Endothelial cell of umbilical vein (primary cell): Measurements from ENCODE around the gene DAB2IP. TPM values are rescaled to one million over a fixed set of nuclear protein-coding genes. Genes with fewer than 3 reads are reported as not detected.
A peak's percentile ranks its signal among the peaks of the same experiment; 100 is the strongest.

Source experiments
- BruUV-seq: library from RNA; stranded (reverse); fragments of 400-500 nt; replicated peaks from 2 replicates; lab custom pipeline; 2021; lab: Mats Ljungman, UMichigan
- CTCF ChIA-PET: fragments of 300-600, 350-600 bp; sonication (Branson Sonifier 250); formaldehyde crosslinking; loops from one replicate; lab custom pipeline; 2021; ENCODE audit warnings: antibody characterized with exemption, inconsistent platforms; lab: Charles Lee
- POLR2A ChIA-PET: fragments of 300-600, 350-600 bp; sonication (Branson Sonifier 250); formaldehyde crosslinking; loops from one replicate; lab custom pipeline; 2021; ENCODE audit warnings: antibody characterized with exemption, inconsistent platforms; lab: Charles Lee
- DNase-seq: peaks from one replicate; pipeline ENCODE4 v3.0.0-alpha.2; 2011; ENCODE audit warnings: low read depth, low spot score
- FAIRE-seq: peaks from 2 replicates; lab custom pipeline; 2011; peaks lifted over from hg19 to GRCh38; lab: Jason Lieb, UNC
- H2AFZ ChIP-seq: 2 replicates; pipeline ENCODE4 v1.6.0; 2012; ENCODE audit warnings: low read depth, low read length, control low read depth, inconsistent platforms
- H3K27ac ChIP-seq: 2 replicates; pipeline ENCODE4 v1.5.1; 2011; ENCODE audit warnings: low read depth, mild to moderate bottlenecking, control low read depth, low read length, moderate library complexity; ENCODE audit not compliant: insufficient read depth
- H3K27me3 ChIP-seq, 2 experiments: 2 replicates each; pipeline versions ENCODE4 v1.6.0 to v1.6.1; 2011; ENCODE audit warnings: low read length in 2 of 2, mixed read lengths in 1 of 2; ENCODE audit not compliant: control insufficient read depth in 2 of 2, insufficient read depth in 2 of 2
- H3K36me3 ChIP-seq, 2 experiments: 2 replicates in 1 of 2; 3 replicates in 1 of 2; pipeline ENCODE4 v1.5.1; 2011; ENCODE audit warnings: low read length in 2 of 2, mild to moderate bottlenecking in 1 of 2, moderate library complexity in 1 of 2; ENCODE audit not compliant: control insufficient read depth in 2 of 2, insufficient read depth in 2 of 2; ENCODE audit errors: extremely low read depth in 1 of 2
- H3K4me1 ChIP-seq: 3 replicates; pipeline ENCODE4 v1.5.1; 2011; ENCODE audit warnings: mild to moderate bottlenecking, low read length; ENCODE audit not compliant: control insufficient read depth, insufficient read depth; ENCODE audit errors: extremely low read depth
- H3K4me2 ChIP-seq: 2 replicates; pipeline ENCODE4 v1.6.1; 2011; ENCODE audit warnings: low read length, control low read depth, mixed read lengths; ENCODE audit not compliant: insufficient read depth
- H3K4me3 ChIP-seq, 3 experiments: fragments of 200-600 bp in 1 of 3; sonication (generic), shearing (Covaris generic) in 1 of 3; replicated peaks in 1 of 3; 2 replicates each; pipeline ENCODE4 v1.5.1; 2011 to 2016; ENCODE audit warnings: control low read depth in 3 of 3, low read length in 3 of 3, mild to moderate bottlenecking in 2 of 3, inconsistent platforms in 1 of 3, low read depth in 1 of 3, moderate library complexity in 1 of 3; ENCODE audit not compliant: insufficient read depth in 1 of 3
- H3K79me2 ChIP-seq: 2 replicates; pipeline ENCODE4 v1.6.0; 2012; ENCODE audit warnings: low read length, inconsistent platforms; ENCODE audit not compliant: control insufficient read depth, insufficient read depth
- H3K9ac ChIP-seq: replicated peaks from 2 replicates; pipeline ENCODE3; 2011; ENCODE audit warnings: low read length, control low read depth; ENCODE audit not compliant: insufficient read depth; ENCODE audit errors: extremely low read depth
- H3K9me1 ChIP-seq: replicated peaks from 3 replicates; pipeline ENCODE4 v1.6.0; 2011; ENCODE audit warnings: mild to moderate bottlenecking, low read length; ENCODE audit not compliant: control insufficient read depth, insufficient read depth; ENCODE audit errors: extremely low read depth
- H3K9me3 ChIP-seq: replicated peaks from 2 replicates; pipeline ENCODE4 v1.5.1; 2012; ENCODE audit warnings: low read length, inconsistent platforms; ENCODE audit not compliant: control insufficient read depth, insufficient read depth
- H4K20me1 ChIP-seq: replicated peaks from 2 replicates; pipeline ENCODE3; 2011; ENCODE audit warnings: mild to moderate bottlenecking, low read length; ENCODE audit not compliant: control insufficient read depth, insufficient read depth; ENCODE audit errors: extremely low read depth
- EZH2 ChIP-seq: IDR thresholded peaks from 2 replicates; pipeline ENCODE4 v1.6.1; 2012; ENCODE audit warnings: borderline replicate concordance, low read depth, mild to moderate bottlenecking, moderate library complexity, low read length, inconsistent platforms; ENCODE audit not compliant: severe bottlenecking
- FOS ChIP-seq: IDR thresholded peaks from 2 replicates; pipeline ENCODE4 v1.6.1; 2011; ENCODE audit warnings: mild to moderate bottlenecking, low read length, moderate library complexity, borderline replicate concordance; ENCODE audit not compliant: insufficient read depth
- GATA2 ChIP-seq: IDR thresholded peaks from 2 replicates; pipeline ENCODE4 v1.7.0; 2011; ENCODE audit warnings: low read depth, mild to moderate bottlenecking, moderate library complexity, mixed read lengths, low read length; ENCODE audit not compliant: insufficient read length, insufficient read depth
- JUN ChIP-seq: IDR thresholded peaks from 2 replicates; pipeline ENCODE4 v1.6.1; 2011; ENCODE audit warnings: borderline replicate concordance, low read depth; ENCODE audit not compliant: insufficient read length, insufficient read depth
- MAX ChIP-seq: IDR thresholded peaks from 2 replicates; pipeline ENCODE4 v1.6.1; 2011; ENCODE audit not compliant: insufficient read depth, insufficient read length
- MYC ChIP-seq: IDR thresholded peaks from one replicate; pipeline ENCODE4 v1.6.1; 2011; ENCODE audit warnings: mild to moderate bottlenecking, low read depth, low read length
- POLR2A ChIP-seq: IDR thresholded peaks from 2 replicates; pipeline ENCODE4 v1.6.1; 2012; ENCODE audit warnings: low read depth, mild to moderate bottlenecking, control low read depth, low read length
- POLR2AphosphoS5 ChIP-seq: IDR thresholded peaks from 2 replicates; pipeline ENCODE4 v1.6.1; 2012; ENCODE audit warnings: low read depth, mild to moderate bottlenecking, control low read depth, low read length, moderate library complexity; ENCODE audit not compliant: insufficient read depth
- dilution Hi-C: fragments of 300-500 bp; cut with MboI; formaldehyde crosslinking; loops from one replicate; pipeline ENCODE4 v1.15.0; 2019; ENCODE audit warnings: low sequenced_read_pairs; ENCODE audit not compliant: extremely low pct_ligation_motif_present
- intact Hi-C: fragments of 100-400 bp; cut with micrococcal nuclease; formaldehyde crosslinking; loops from one replicate; pipeline ENCODE4 v1.10.0; 2022
- polyA plus RNA-seq, 4 experiments: library from polyadenylated mRNA; depleted of rRNA in 3 of 4; stranded (reverse) in 3 of 4; unstranded in 1 of 4; fragments of >200 nt; gene quantifications; 2 replicates each; pipeline versions ENCODE4 v1.2.1 to v1.2.3, GENCODE V29; 2011 to 2012; ENCODE audit warnings: missing spikeins in 1 of 4
- total RNA-seq: library from RNA; stranded (reverse); gene quantifications from 2 replicates; pipeline ENCODE4 v1.2.3, GENCODE V29; 2021

Gene DAB2IP
- total and polyA plus RNA-seq, 2 donors (not counting 3 experiments of a cell fraction or from before 2014, with no cell fraction given) = 29.2 to 53.6 TPM

GRCh38 chr9:121651008-121651294, 483 bp upstream of the DAB2IP start:
- FAIRE-seq = no peak
- H3K9ac ChIP-seq = no peak overlapping the region
- CTCF ChIA-PET = interaction anchor here (1.9 kb wide), 1 partner anchor 33 kb away, joined by 10 read pairs; no protein-coding TSS in a partner anchor
- H4K20me1 ChIP-seq = no peaks in the 10 kb centered on the region
- H3K79me2 ChIP-seq = no peaks in the 10 kb centered on the region
- no peaks in the 10 kb centered on the region for H3K9me1 ChIP-seq
- no peaks in the 10 kb centered on the region for H3K9me3 ChIP-seq
- no TSS peak for BruUV-seq
- intact Hi-C loops (loop anchor here (1.0 kb wide), 1 partner anchor 101 kb away; no protein-coding TSS in a partner anchor), dilution Hi-C loops (no loop called here)
- TF ChIP-seq JUN (no peak), FOS (no peak), MAX (no peak), GATA2 (no peak), POLR2AphosphoS5 (no peak), MYC (no peak), POLR2A (no peak), EZH2 (no peak)
- H3K4me3 ChIP-seq = peak overlapping the region in 2 of 3 experiments; percentile 58 to 76
- POLR2A ChIA-PET = no interaction called here
- no peak for DNase-seq
- H3K27me3 ChIP-seq = no peaks in the 10 kb centered on the region
- no peaks in the 10 kb centered on the region for H3K36me3 ChIP-seq
- peak overlapping the region; percentile 76 for H2AFZ ChIP-seq
- H3K27ac ChIP-seq = no peak overlapping the region
- H3K4me1 ChIP-seq = peaks cover 25% of the 10 kb centered on the region
- H3K4me2 ChIP-seq = peak overlapping the region; percentile 83
